Subcutaneous adipose tissue (tissue), 4 donors: ENCODE measurements around the gene PSMD14. TPM values are rescaled to one million over a fixed set of nuclear protein-coding genes. Genes with fewer than 3 reads are reported as not detected.

Experiments
- total RNA-seq, 4 donors: library from RNA; depleted of rRNA; stranded (reverse); fragments of >200 nt; gene quantifications; one replicate each; pipeline ENCODE4 v1.1.0, GENCODE V29; 2016
- TF ChIP-seq, protein P1 (sequence below): fragments of 450-650 bp; IDR thresholded peaks from one replicate; pipeline ENCODE4 v1.5.1; 2016; ENCODE audit warnings: low read depth, mild to moderate bottlenecking, control low read depth, antibody characterized with exemption, moderate library complexity

Gene PSMD14
- total RNA-seq, 4 donors from 2014 or later, result 29.9 to 73.5 (median 43.1) TPM

DNA sequence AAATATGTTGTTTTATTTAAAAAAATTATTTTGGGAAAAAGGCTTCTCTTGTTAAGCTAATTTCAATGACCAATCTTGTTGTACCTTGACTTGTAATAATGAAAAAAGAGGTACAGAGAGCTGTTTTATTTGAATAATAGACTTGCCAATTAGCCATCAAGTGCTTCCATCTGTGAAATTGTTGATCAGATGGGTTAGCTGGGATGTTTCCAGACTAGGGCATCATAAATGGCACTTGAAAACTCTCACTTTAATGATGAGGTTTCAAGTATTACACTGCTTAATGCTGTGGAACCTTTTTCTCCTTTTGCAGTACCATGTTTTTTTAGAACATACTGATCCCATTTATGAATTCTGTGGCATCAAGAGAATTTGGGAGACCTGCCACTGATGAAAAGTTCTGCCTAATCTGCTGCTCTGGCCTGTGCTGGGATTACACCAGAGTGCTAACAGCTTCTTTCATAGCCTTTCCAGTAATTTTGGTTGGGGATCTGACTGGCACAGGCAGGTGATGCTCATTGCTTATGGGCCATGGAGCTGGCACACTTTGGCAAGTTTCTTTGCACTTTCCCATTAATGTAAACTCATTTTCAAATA lies 24.2 kb downstream of the PSMD14 start:
- TF ChIP-seq, protein P1, sequence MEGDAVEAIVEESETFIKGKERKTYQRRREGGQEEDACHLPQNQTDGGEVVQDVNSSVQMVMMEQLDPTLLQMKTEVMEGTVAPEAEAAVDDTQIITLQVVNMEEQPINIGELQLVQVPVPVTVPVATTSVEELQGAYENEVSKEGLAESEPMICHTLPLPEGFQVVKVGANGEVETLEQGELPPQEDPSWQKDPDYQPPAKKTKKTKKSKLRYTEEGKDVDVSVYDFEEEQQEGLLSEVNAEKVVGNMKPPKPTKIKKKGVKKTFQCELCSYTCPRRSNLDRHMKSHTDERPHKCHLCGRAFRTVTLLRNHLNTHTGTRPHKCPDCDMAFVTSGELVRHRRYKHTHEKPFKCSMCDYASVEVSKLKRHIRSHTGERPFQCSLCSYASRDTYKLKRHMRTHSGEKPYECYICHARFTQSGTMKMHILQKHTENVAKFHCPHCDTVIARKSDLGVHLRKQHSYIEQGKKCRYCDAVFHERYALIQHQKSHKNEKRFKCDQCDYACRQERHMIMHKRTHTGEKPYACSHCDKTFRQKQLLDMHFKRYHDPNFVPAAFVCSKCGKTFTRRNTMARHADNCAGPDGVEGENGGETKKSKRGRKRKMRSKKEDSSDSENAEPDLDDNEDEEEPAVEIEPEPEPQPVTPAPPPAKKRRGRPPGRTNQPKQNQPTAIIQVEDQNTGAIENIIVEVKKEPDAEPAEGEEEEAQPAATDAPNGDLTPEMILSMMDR, result no peak

DNA sequence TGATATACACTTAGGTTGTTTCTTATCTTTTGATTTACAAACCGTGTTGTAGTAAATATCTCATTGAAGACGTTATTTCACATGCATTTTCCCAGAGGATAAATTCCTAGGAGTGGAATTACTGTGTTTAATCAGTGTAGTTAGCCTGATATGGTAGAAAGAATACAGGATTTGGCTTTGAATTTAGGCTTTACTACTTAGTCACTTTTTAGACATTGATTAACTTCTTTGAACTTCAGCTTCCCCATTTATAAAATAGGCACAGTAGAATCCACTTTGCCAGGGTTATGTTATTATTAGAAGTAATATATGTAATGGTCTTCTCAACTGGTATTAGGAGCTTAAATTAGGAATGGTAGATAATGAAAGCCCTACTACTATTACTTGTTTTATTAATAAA lies 27.4 kb downstream of the PSMD14 start:
- TF ChIP-seq, protein P1, result no peak

GRCh38 chr2:161337247-161337646 lies 29.0 kb downstream of the PSMD14 start:
- TF ChIP-seq, protein P1, result no peak

- TF ChIP-seq, protein P1, result no peak
Measured at GRCh38 chr2:161343235-161343634, 35.0 kb downstream of the PSMD14 start.

DNA sequence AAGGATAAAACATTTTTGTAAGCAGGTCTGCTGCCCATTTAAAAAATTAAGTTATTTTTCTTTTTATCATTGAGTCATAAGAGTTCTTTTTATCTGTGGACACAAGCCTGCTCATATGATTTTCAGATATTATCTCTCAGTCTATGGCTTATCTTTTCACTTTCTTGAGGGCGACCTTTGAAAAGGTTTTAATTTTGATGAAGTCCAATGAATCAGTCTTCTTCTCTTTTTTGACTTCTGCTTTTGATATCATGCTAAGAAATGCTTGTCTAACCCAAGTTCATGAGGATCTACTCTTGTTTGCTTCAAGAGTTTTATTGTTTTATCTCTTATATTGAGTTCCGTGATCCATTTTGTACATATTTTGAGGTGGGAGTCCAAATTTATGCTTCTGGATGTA lies 36.5 kb downstream of the PSMD14 start:
- TF ChIP-seq, protein P1, result no peak

GRCh38 chr2:161351678-161352077 lies 43.5 kb downstream of the PSMD14 start:
- TF ChIP-seq, protein P1, result no peak

DNA sequence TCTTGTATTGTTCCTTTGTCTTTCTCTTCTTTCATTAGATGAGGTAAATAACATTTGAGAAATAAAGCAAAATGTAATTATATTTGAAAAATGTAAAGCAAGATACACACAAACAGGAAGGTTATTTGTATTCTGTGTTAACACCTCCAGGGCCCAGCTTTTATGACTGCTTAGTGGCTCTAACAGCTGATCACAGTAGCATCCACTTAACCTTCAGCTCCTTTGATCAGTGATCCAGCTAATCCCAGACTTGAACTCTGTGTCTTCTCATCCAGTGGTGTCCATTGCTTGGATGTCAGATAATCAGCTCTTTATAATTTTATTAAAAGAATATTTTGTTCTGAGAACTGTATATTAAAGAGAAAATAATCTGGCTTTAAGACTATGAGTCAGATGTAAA lies 44.5 kb downstream of the PSMD14 start:
- TF ChIP-seq, protein P1, result no peak
